Right lobe of liver (tissue), 6 donors: ENCODE measurements around the gene BEST4. TPM values are rescaled to one million over a fixed set of nuclear protein-coding genes. Genes with fewer than 3 reads are reported as not detected.

ENCODE experiments used
- ATAC-seq, 4 donors: fragments of 200-7000 bp; cut with Tn5 transposase; one replicate each; pipeline ENCODE4 v1.9.1; 2020; ENCODE audit warnings: mild to moderate bottlenecking in 4 of 4, moderate library complexity in 4 of 4
- DNase-seq, 3 donors: peaks; one replicate each; pipeline ENCODE4 v3.0.0-alpha.2; 2020
- H3K27ac ChIP-seq, 3 donors: fragments of 200-600 bp; one replicate each; pipeline ENCODE4 v1.8.0; 2022
- H3K27me3 ChIP-seq, 2 donors: fragments of 200-600 bp; one replicate each; pipeline ENCODE4 v1.8.0; 2022
- H3K36me3 ChIP-seq, 4 donors: fragments of 200-600 bp; sonication (generic) in 1 of 4; one replicate each; pipeline versions ENCODE4 v1.5.1 to v1.8.0; 2017 to 2022; ENCODE audit warnings: control low read depth in 1 of 4
- H3K4me1 ChIP-seq, 4 donors: fragments of 200-600 bp; sonication (generic) in 1 of 4; one replicate each; pipeline versions ENCODE4 v1.5.1 to v1.8.0; 2017 to 2022; ENCODE audit warnings: control low read depth in 1 of 4
- H3K4me3 ChIP-seq, 3 donors: fragments of 200-600 bp; one replicate each; pipeline ENCODE4 v1.8.0; 2022
- H3K9me3 ChIP-seq, 4 donors: fragments of 200-600 bp; sonication (generic) in 1 of 4; one replicate each; pipeline versions ENCODE4 v1.5.1 to v1.8.0; 2017 to 2022; ENCODE audit warnings: control low read depth in 1 of 4
- POLR2A ChIP-seq: fragments of 450-650 bp; IDR thresholded peaks from one replicate; pipeline ENCODE4 v1.6.1; 2017; ENCODE audit warnings: antibody characterized with exemption, mild to moderate bottlenecking
- WGBS: methylation state at CpG from one replicate; pipeline ENCODE4 v1.1.6; 2018; ENCODE audit warnings: low coverage, low lambda C conversion rate; ENCODE audit not compliant: insufficient coverage; ENCODE audit errors: missing lambda C conversion rate; 5-methylcytosine and 5-hydroxymethylcytosine counted together
- intact Hi-C, 2 donors: fragments of 100-400 bp; cut with DNase I; formaldehyde crosslinking; loops; one replicate each; pipeline versions ENCODE4 v1.11.2 to v1.14.1; 2022
- total RNA-seq, 6 experiments: library from RNA; depleted of rRNA in 2 of 6; stranded (reverse); fragments of >200 nt in 2 of 6; fragmentation: NEBNext Ultra II Directional in 3 of 6; extraction: Animal tissue kit (Norgen Biotek cat#: 25700) in 3 of 6; gene quantifications; one replicate each; pipeline versions ENCODE4 v1.1.0 to v1.2.4, GENCODE V29; 2016 to 2023
- TF ChIP-seq, protein P1 (sequence below), 4 donors: fragments of 200-600 bp in 3 of 4; fragments of 450-650 bp in 1 of 4; IDR thresholded peaks; one replicate each; pipeline versions ENCODE4 v1.5.1 to v1.8.0; 2016 to 2022; ENCODE audit warnings: antibody characterized with exemption in 4 of 4, mild to moderate bottlenecking in 2 of 4
- donor health status: DM: no; HTN: yes; CAD: no.
- donor health status: DM: no; HTN: no; CAD: no.
- donor health status: DM: no; HTN: no; CAD: no.
- donor health status: DM: no; HTN: yes; CAD: no.
- donor health status: DM: no; HTN: yes; CAD: no.

The BEST4 gene
- total RNA-seq, 6 experiments from 2014 or later, result 0.13 to 0.32 TPM; not detected in 4

DNA sequence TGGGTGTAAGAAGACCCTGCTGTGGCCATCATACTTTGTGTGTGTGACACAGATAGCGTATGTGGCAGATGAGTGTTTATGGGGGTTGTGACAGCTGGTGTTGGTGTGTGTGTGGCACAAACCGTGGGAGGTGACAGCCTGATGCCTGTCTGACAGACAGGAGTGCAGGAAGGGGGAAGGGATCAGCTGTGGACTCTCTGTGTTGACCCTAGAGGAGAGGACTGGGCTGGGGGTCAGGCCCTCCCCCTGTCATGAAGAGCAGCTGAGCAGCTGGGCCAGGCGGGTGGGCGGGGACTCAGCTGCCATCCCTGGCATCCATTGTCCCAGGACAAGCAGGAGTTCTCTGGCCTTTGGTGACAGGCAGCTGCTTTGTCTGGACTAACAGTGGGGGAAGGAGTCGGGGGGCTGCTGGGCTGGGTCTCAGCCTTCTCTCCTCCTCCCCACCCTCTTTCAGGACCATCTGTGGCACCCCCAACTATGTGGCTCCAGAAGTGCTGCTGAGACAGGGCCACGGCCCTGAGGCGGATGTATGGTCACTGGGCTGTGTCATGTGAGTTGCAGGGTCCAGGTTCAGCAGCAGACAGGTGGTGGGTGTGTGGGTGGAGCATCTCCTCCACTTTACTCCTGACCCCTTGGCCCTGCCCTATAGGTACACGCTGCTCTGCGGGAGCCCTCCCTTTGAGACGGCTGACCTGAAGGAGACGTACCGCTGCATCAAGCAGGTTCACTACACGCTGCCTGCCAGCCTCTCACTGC, 14.5 kb upstream of the BEST4 start:
- DNase-seq (peak in 1 of 3 donors; percentile 56), ATAC-seq (no peak)

DNA sequence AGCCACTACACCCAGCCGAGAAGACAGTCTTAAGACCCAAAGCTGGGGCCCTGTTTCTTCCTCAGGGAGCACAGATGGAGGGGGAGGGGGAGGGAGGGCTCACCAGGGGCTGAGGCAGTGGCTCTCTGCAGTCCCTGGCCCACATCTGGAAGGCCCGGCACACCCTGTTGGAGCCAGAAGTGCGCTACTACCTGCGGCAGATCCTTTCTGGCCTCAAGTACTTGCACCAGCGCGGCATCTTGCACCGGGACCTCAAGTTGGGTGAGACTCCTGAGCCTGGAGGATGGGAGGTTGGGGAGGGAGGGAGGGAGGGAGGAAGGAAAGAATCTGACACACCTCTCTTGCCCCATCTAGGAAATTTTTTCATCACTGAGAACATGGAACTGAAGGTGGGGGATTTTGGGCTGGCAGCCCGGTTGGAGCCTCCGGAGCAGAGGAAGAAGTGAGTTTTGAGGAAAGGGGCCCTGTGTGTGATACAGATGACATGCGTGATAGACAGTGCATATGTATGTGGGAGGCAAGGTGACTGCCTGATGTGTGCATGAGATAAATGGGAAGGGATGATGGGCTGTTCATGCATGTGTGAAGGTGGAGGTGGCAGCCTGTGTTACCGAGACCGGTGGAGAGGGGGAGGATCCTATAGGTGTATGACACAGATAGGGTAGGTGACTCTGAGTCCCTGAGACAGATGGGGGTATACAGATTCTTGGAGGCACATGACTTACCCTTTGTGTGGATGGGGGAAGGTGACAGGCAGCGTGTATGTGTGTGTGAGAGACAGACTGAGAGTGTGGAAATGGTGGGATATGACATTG, 13.7 kb upstream of the BEST4 start:
- Histone ChIP-seq H3K36me3 (peaks cover 0 to 13% (median 1%) of the 10 kb centered on the region in 4 donors), H3K9me3 (no peaks in the 10 kb centered on the region), H3K27me3 (no peaks in the 10 kb centered on the region), H3K27ac (no peak overlapping the region), H3K4me3 (peak overlapping the region in 1 of 3 donors; percentile 86), H3K4me1 (peaks cover 2 to 16% (median 5%) of the 10 kb centered on the region in 4 donors)
- intact Hi-C loops, result no loop called here
- no peak for TF ChIP-seq POLR2A
- TF ChIP-seq, protein P1, sequence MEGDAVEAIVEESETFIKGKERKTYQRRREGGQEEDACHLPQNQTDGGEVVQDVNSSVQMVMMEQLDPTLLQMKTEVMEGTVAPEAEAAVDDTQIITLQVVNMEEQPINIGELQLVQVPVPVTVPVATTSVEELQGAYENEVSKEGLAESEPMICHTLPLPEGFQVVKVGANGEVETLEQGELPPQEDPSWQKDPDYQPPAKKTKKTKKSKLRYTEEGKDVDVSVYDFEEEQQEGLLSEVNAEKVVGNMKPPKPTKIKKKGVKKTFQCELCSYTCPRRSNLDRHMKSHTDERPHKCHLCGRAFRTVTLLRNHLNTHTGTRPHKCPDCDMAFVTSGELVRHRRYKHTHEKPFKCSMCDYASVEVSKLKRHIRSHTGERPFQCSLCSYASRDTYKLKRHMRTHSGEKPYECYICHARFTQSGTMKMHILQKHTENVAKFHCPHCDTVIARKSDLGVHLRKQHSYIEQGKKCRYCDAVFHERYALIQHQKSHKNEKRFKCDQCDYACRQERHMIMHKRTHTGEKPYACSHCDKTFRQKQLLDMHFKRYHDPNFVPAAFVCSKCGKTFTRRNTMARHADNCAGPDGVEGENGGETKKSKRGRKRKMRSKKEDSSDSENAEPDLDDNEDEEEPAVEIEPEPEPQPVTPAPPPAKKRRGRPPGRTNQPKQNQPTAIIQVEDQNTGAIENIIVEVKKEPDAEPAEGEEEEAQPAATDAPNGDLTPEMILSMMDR (IDR thresholded peaks at IDR 0.05), result no peak
- WGBS, result 55% methylated on average over 12 of the region's 13 CpGs
- DNase-seq (peak in 1 of 3 donors; percentile 58), ATAC-seq (no peak)

More for the DNA sequence above, 14.5 kb upstream of the BEST4 start:
- Histone ChIP-seq H3K27me3 (no peaks in the 10 kb centered on the region), H3K36me3 (peaks cover 0 to 13% (median 1%) of the 10 kb centered on the region in 4 donors), H3K4me1 (peaks cover 2 to 24% (median 10%) of the 10 kb centered on the region in 4 donors), H3K4me3 (no peak overlapping the region), H3K9me3 (no peaks in the 10 kb centered on the region), H3K27ac (no peak overlapping the region)
- WGBS, result 57% methylated on average over 1 of the region's 13 CpGs
- intact Hi-C loops, result no loop called here
- no peak for TF ChIP-seq POLR2A
- TF ChIP-seq, protein P1 (IDR thresholded peaks at IDR 0.05), result no peak

DNA sequence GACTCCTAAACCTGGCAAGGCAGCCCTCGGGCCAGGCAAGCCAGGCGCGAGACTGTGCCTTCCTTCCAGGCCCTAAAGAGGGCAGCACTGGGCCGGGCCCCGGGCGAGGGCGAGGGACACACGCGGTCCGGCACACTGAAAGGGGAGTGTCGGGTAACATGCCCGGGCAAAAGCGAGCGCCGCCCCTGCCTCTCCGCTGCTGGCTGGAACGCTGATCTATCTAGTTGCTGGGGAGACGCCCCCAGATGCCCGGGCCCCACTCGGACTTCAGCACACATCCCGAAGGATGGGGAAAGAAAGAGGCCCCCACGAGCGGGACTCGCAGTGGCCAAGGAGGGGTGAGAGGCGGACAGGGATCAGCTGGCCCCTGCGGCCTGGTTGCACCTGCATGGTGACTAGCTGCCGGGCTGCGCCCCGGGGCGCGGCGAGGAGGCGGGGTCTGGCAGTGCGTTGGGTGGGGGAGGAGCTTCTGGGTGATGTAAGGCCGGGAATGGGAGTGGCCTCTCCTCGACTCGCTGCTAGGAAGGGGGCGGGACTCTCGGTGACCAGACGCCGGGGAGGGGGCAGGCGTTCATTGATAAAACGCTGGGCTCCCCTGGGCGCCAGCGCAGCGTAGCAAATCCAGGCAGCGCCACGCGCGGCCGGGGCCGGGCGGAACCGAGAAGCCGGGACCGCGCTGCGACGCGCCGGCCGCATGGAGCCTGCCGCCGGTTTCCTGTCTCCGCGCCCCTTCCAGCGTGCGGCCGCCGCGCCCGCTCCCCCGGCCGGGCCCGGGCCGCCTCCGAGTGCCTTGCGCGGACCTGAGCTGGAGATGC, 12.0 kb upstream of the BEST4 start, which contains the start of gene PLK3:
Gene PLK3 (plus strand): TSS at position 608 of the 815 bp plus-strand sequence. CDS start 87 bp downstream, at position 695.
- Histone ChIP-seq H3K9me3 (no peaks in the 10 kb centered on the region), H3K4me1 (peaks cover 0 to 10% (median 1%) of the 10 kb centered on the region in 4 donors), H3K4me3 (peak within 1 kb of the TSS; percentile 65 to 86 (median 71)), H3K36me3 (peaks cover 0 to 6% (median 1%) of the 10 kb centered on the region in 4 donors), H3K27me3 (no peaks in the 10 kb centered on the region), H3K27ac (peak within 1 kb of the TSS; percentile 80 to 92 (median 87))
- DNase-seq, result peak; percentile 98 to 99 (median 98)
- WGBS, result 0% methylated on average over 9 of the region's 79 CpGs
- intact Hi-C loops, result no loop called here
- TF ChIP-seq POLR2A, result peak; percentile 99
- TF ChIP-seq, protein P1 (IDR thresholded peaks at IDR 0.05), result peak; percentile 88 to 93 (median 91)
- peak; percentile 92 to 96 (median 96) for ATAC-seq
